Measurements from ENCODE around the gene FBXO30. TPM values are rescaled to one million over a fixed set of nuclear protein-coding genes. Genes with fewer than 3 reads are reported as not detected.

Gene FBXO30, protein sequence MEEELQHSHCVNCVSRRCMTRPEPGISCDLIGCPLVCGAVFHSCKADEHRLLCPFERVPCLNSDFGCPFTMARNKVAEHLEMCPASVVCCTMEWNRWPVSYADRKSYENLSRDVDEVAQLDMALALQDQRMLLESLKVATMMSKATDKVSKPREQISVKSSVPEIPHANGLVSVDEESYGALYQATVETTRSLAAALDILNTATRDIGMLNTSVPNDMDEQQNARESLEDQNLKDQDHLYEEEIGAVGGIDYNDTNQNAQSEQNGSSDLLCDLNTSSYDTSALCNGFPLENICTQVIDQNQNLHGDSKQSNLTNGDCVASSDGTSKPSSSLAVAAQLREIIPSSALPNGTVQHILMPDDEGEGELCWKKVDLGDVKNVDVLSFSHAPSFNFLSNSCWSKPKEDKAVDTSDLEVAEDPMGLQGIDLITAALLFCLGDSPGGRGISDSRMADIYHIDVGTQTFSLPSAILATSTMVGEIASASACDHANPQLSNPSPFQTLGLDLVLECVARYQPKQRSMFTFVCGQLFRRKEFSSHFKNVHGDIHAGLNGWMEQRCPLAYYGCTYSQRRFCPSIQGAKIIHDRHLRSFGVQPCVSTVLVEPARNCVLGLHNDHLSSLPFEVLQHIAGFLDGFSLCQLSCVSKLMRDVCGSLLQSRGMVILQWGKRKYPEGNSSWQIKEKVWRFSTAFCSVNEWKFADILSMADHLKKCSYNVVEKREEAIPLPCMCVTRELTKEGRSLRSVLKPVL
- total RNA-seq: 10 to 100 TPM in 1 of 2 donors, 1 to 10 TPM in 1; 5.4 to 15.5 TPM
- 1 to 10 TPM in 1 of 2 donors, under 1 TPM in 1; 0.90 to 1.6 TPM for polyA plus RNA-seq

DNA sequence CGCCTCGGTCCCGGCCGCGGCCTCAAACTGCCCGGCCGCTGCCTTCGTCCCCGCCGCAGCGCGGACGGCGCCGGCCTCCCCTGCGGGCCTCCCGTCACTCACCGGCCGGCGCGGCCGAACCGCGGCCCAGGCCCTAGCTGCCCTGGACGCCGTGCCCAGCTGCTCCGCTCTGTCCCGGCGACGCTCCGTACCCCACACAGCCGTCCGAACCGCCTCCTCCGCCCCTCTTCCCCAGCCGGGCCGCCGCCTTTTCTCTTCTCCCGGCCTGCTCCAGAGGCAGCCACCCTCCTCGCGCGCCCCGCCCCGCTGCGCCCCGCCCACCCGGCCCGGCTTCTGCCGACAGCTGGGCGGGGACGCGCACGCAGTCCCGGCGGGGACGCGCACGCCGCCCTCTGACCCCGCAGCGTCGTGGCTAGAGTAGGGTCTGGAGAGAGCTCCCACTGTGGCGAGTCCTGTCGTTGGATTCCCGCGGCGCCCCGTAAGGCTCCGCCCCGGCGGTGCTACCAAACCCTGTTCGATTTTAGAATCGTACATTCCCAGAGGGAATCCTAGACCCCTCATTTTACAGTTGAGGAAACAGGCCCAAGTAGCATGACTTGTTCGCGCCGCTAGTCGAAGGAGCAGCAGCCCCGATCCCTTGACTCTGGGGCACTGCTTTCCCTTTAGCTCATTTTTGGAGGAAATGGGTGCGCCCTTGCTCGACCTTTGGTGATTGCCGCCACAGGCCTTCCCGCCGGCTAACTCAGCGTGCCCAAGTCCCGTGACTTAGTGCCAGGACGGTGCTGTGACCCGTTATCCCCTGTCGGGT is at the start of gene FBXO30:
FBXO30 (minus strand) TSS at position 295 of the 808 bp plus-strand sequence. CDS start 8,390 bp downstream, outside the sequence.
- Histone ChIP-seq H3K27me3 (ENCODE audit: control insufficient read depth in 4 of 4, insufficient read depth in 4 of 4, low read length in 3 of 4) (no peaks in the 10 kb centered on the region), H3K4me3 (ENCODE audit: low read depth in 1 of 3, low read length in 3 of 3) (peak within 1 kb of the TSS; percentile 83 to 92 (median 85)), H3K36me3 (ENCODE audit: control insufficient read depth in 4 of 4, insufficient read depth in 3 of 4, low read depth in 1 of 4, low read length in 3 of 4) (no peaks in the 10 kb centered on the region), H3K9ac (ENCODE audit: low read depth in 1 of 2, low read length in 2 of 2) (peak within 1 kb of the TSS; percentile 63 to 81), H3K27ac (ENCODE audit: low read depth in 1 of 2, low read length in 2 of 2) (peak within 1 kb of the TSS; percentile 88 to 91), H3K4me1 (ENCODE audit: control insufficient read depth in 4 of 4, insufficient read depth in 4 of 4, low read length in 3 of 4) (peaks cover 2 to 22% (median 13%) of the 10 kb centered on the region in 4 donors), H3K9me3 (ENCODE audit: control insufficient read depth in 4 of 4, low read length in 3 of 4) (no peaks in the 10 kb centered on the region)
- TF ChIP-seq GABPA (IDR thresholded peaks at IDR 0.05 in 1 of 2, conservative IDR thresholded peaks at IDR 0.05 in 1 of 2): no peak
- no peak for TF ChIP-seq FOXA2 (IDR thresholded peaks at IDR 0.05)
- TF ChIP-seq, protein P1, sequence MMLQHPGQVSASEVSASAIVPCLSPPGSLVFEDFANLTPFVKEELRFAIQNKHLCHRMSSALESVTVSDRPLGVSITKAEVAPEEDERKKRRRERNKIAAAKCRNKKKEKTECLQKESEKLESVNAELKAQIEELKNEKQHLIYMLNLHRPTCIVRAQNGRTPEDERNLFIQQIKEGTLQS (IDR thresholded peaks at IDR 0.05): no peak
- peak; percentile 82 for TF ChIP-seq NR2F2 (IDR thresholded peaks at IDR 0.05)
- TF ChIP-seq, protein P2, sequence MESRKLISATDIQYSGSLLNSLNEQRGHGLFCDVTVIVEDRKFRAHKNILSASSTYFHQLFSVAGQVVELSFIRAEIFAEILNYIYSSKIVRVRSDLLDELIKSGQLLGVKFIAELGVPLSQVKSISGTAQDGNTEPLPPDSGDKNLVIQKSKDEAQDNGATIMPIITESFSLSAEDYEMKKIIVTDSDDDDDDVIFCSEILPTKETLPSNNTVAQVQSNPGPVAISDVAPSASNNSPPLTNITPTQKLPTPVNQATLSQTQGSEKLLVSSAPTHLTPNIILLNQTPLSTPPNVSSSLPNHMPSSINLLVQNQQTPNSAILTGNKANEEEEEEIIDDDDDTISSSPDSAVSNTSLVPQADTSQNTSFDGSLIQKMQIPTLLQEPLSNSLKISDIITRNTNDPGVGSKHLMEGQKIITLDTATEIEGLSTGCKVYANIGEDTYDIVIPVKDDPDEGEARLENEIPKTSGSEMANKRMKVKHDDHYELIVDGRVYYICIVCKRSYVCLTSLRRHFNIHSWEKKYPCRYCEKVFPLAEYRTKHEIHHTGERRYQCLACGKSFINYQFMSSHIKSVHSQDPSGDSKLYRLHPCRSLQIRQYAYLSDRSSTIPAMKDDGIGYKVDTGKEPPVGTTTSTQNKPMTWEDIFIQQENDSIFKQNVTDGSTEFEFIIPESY (IDR thresholded peaks at IDR 0.05): peak; percentile 17
- no peak for TF ChIP-seq FOXA1 (IDR thresholded peaks at IDR 0.05)
- TF ChIP-seq JUND (IDR thresholded peaks at IDR 0.05): no peak
- TF ChIP-seq HNF4G (IDR thresholded peaks at IDR 0.05): no peak
- TF ChIP-seq EGR1 (IDR thresholded peaks at IDR 0.05; ENCODE audit: low read depth in 2 of 2): no peak
- peak in 1 of 2 donors; percentile 41 for TF ChIP-seq RAD21 (IDR thresholded peaks at IDR 0.05)
- TF ChIP-seq, protein P3, sequence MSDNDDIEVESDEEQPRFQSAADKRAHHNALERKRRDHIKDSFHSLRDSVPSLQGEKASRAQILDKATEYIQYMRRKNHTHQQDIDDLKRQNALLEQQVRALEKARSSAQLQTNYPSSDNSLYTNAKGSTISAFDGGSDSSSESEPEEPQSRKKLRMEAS (IDR thresholded peaks at IDR 0.05): peak; percentile 46
- TF ChIP-seq, protein P4, sequence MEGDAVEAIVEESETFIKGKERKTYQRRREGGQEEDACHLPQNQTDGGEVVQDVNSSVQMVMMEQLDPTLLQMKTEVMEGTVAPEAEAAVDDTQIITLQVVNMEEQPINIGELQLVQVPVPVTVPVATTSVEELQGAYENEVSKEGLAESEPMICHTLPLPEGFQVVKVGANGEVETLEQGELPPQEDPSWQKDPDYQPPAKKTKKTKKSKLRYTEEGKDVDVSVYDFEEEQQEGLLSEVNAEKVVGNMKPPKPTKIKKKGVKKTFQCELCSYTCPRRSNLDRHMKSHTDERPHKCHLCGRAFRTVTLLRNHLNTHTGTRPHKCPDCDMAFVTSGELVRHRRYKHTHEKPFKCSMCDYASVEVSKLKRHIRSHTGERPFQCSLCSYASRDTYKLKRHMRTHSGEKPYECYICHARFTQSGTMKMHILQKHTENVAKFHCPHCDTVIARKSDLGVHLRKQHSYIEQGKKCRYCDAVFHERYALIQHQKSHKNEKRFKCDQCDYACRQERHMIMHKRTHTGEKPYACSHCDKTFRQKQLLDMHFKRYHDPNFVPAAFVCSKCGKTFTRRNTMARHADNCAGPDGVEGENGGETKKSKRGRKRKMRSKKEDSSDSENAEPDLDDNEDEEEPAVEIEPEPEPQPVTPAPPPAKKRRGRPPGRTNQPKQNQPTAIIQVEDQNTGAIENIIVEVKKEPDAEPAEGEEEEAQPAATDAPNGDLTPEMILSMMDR (IDR thresholded peaks at IDR 0.05; ENCODE audit: low read depth, low read length, missing input control): peak; percentile 10
- peak; percentile 27 to 56 for TF ChIP-seq RXRA (IDR thresholded peaks at IDR 0.05)
- TF ChIP-seq, protein P5, sequence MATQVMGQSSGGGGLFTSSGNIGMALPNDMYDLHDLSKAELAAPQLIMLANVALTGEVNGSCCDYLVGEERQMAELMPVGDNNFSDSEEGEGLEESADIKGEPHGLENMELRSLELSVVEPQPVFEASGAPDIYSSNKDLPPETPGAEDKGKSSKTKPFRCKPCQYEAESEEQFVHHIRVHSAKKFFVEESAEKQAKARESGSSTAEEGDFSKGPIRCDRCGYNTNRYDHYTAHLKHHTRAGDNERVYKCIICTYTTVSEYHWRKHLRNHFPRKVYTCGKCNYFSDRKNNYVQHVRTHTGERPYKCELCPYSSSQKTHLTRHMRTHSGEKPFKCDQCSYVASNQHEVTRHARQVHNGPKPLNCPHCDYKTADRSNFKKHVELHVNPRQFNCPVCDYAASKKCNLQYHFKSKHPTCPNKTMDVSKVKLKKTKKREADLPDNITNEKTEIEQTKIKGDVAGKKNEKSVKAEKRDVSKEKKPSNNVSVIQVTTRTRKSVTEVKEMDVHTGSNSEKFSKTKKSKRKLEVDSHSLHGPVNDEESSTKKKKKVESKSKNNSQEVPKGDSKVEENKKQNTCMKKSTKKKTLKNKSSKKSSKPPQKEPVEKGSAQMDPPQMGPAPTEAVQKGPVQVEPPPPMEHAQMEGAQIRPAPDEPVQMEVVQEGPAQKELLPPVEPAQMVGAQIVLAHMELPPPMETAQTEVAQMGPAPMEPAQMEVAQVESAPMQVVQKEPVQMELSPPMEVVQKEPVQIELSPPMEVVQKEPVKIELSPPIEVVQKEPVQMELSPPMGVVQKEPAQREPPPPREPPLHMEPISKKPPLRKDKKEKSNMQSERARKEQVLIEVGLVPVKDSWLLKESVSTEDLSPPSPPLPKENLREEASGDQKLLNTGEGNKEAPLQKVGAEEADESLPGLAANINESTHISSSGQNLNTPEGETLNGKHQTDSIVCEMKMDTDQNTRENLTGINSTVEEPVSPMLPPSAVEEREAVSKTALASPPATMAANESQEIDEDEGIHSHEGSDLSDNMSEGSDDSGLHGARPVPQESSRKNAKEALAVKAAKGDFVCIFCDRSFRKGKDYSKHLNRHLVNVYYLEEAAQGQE (IDR thresholded peaks at IDR 0.05): peak; percentile 42
- peak; percentile 59 for TF ChIP-seq YY1 (IDR thresholded peaks at IDR 0.05)
- TF ChIP-seq HNF4A (conservative IDR thresholded peaks at IDR 0.05): peak in 1 of 2 donors; percentile 10
- peak; percentile 79 for TF ChIP-seq TAF1 (conservative IDR thresholded peaks at IDR 0.05)
- TF ChIP-seq SP1 (IDR thresholded peaks at IDR 0.05): peak; percentile 50
- WGBS: under 1% methylated on average over 88 of the region's 88 CpGs
- peak; percentile 98 for DNase-seq (ENCODE audit: low spot score)

Data from liver (tissue), 9 donors.